Fibroblast of villous mesenchyme (primary cell): Measurements from ENCODE around the gene HPS1. TPM values are rescaled to one million over a fixed set of nuclear protein-coding genes. Genes with fewer than 3 reads are reported as not detected.
A peak's percentile ranks its signal among the peaks of the same experiment; 100 is the strongest.

Experiments
- DNase-seq: peaks from one replicate; pipeline ENCODE4 v3.0.0-alpha.2; 2010; ENCODE audit warnings: low read depth
- H3K4me3 ChIP-seq: 2 replicates; pipeline ENCODE4 v1.5.1; 2011; ENCODE audit warnings: low read depth, mild to moderate bottlenecking, low read length
- total RNA-seq: library from RNA; depleted of rRNA; stranded (reverse); fragments of >200 nt; gene quantifications from 2 replicates; pipeline ENCODE4 v1.2.3, GENCODE V29; 2012
- TF ChIP-seq, protein P1 (sequence below): IDR thresholded peaks from 2 replicates; pipeline ENCODE4 v1.5.1; 2012; ENCODE audit warnings: low read depth, mild to moderate bottlenecking, low read length; ENCODE audit not compliant: insufficient read depth

Gene HPS1
- total RNA-seq, 1 donor: 43.2 TPM

DNA sequence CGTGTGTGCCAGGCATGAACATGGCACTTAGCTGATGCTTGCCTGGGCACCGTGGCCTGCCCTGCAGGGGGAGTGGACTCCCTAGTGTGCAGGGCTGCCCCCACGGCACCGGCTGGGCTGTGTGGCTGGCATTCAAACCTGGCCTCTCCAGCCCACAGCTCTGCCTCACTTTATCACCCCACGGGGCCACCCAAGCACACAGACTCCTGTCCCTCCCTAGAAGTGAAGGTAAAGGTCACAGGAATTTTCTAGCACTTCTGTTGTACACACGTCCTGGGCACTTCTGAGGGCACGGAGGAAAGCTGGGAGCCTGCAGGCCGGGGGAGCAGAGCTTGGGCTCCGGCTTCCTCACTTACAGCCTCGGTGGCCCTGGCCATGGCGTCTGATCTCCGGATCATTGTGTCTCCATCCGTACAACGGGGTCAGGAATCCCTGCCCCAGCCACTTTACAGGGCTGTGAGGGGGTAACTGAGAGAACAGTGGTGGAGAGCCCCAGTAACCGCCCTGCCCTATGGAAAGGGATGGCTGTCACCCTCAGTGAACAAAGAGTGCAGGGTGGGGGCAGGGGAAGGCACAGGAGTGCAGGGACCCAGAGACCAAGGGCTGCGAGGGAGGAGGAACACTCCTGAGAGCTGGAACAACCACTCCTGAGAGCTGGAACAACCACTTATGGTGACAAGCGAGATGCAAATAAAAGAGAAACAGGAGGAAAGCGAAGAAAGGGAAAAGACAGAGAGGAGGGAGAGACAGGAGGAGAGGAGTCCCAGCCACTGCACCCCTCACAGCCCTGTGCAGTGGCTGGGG lies 27.9 kb downstream of the HPS1 start:
- no peak overlapping the region for H3K4me3 ChIP-seq
- TF ChIP-seq, protein P1, sequence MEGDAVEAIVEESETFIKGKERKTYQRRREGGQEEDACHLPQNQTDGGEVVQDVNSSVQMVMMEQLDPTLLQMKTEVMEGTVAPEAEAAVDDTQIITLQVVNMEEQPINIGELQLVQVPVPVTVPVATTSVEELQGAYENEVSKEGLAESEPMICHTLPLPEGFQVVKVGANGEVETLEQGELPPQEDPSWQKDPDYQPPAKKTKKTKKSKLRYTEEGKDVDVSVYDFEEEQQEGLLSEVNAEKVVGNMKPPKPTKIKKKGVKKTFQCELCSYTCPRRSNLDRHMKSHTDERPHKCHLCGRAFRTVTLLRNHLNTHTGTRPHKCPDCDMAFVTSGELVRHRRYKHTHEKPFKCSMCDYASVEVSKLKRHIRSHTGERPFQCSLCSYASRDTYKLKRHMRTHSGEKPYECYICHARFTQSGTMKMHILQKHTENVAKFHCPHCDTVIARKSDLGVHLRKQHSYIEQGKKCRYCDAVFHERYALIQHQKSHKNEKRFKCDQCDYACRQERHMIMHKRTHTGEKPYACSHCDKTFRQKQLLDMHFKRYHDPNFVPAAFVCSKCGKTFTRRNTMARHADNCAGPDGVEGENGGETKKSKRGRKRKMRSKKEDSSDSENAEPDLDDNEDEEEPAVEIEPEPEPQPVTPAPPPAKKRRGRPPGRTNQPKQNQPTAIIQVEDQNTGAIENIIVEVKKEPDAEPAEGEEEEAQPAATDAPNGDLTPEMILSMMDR: no peak
- DNase-seq: no peak

DNA sequence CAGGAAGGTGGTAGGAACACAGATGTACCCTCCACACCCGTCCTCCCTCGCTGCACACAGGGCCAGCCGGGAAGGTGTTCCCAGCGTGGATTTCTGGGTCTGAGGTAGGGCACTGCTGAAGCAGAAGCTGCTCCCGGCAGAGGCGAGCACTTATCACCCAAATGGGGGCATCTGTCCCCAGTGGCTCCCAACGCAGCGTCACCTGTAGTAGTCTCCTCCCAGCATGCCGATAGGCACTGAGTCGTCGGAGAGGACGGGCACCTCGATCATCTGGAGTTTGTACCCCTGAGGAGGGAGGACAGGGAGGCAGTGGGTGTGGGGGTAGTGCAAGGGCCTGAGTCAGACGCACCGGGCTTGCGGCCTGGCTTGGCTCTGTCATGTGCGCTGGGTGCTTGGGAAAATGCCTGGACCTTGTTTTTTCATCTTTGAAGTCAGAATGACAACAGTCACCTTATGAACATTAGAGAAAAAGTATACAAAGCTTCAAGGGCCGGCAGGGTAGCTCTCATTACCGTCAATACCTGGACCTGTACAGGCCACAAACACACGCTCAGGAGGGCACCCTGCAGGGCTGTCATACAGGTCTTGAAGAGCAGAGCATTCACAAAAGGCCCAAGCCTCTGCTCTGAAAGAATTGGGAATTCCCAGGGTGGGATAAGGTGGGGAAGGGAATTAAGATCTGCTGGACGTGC lies 28.6 kb downstream of the HPS1 start:
- TF ChIP-seq, protein P1: no peak
- DNase-seq: no peak
- no peak overlapping the region for H3K4me3 ChIP-seq

DNA sequence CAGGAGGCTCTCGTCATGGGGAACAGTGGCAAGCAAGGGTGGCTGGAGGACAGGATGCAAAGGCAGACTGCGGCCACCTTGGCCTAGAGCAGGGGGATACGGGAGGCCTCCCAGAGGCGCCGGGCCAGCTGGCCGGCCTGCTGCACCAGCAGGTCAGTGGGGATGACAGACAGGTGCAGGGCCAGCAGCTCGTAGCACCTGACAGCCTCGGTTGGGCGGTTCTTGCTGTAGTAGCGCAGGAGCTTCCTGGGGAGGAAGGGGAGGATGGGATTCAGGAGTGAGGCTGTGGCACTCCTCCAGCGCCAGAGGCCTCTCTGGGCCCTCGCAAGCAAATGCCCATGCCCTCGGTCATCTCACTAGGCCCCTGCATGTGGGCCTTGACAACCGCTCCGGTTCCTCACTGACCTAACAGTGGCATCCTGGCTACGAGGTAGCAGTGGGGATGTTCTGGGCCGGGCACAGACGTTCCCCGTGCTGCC lies 29.2 kb downstream of the HPS1 start:
- H3K4me3 ChIP-seq: no peak overlapping the region
- TF ChIP-seq, protein P1: no peak
- no peak for DNase-seq

DNA sequence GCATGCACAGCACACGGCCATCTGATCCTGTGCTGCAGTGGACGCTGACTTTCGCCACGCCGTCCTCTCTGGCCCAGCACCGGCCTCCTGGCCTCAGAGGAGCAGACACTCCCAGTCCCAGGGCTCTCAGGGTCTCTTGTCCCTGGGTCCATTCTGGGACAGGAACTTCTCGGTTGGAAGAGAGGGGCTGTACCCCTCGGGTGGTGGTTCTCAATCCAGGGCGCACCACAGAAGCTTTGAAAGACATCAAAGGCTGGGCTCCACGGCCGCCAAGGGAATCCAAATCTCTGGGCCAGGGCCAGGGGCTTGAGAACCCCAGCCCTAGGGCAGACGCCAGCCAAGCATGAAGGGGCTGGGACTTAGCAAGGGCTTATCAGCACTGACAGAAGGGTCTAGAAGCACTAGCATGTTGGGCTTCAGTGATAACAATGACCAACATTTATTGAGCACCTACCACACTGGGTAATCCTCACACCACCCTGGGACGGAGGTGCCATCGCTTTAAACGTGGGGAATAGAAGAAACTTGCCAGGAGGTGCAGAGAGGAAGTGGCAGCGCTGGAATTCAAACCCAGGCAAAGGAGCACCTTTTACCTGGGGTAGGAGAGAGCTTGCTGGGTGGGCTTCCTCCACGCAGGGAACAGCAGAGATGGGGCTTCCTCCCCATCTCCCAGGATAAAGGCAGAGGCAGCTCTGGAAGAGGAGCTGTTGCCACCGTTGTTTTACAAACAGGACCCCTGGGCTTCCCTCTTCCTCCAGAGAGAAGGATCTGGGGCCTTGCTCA lies 29.9 kb downstream of the HPS1 start:
- DNase-seq: no peak
- H3K4me3 ChIP-seq: no peak overlapping the region
- TF ChIP-seq, protein P1: no peak

DNA sequence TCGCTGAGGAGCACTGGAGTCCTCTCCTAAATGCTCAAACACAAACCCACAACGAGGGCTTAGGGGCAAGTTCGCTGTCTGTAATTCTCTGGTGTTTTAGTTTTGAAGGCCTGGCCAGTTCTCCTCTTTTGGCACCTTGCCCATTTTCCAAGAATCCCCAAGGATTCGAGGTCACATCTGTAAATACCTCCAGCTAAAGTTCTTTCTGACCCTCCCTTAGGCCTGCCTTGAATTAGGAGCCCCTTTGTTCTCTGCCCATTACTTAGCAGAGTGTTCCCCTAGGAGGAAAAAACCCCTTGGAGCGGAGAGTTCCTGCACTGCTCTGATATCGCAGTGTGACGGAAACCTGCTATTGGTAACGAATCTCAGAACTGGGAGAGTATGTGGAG lies 31.0 kb downstream of the HPS1 start:
- DNase-seq: peak; percentile 23
- H3K4me3 ChIP-seq: no peak overlapping the region
- TF ChIP-seq, protein P1: no peak

DNA sequence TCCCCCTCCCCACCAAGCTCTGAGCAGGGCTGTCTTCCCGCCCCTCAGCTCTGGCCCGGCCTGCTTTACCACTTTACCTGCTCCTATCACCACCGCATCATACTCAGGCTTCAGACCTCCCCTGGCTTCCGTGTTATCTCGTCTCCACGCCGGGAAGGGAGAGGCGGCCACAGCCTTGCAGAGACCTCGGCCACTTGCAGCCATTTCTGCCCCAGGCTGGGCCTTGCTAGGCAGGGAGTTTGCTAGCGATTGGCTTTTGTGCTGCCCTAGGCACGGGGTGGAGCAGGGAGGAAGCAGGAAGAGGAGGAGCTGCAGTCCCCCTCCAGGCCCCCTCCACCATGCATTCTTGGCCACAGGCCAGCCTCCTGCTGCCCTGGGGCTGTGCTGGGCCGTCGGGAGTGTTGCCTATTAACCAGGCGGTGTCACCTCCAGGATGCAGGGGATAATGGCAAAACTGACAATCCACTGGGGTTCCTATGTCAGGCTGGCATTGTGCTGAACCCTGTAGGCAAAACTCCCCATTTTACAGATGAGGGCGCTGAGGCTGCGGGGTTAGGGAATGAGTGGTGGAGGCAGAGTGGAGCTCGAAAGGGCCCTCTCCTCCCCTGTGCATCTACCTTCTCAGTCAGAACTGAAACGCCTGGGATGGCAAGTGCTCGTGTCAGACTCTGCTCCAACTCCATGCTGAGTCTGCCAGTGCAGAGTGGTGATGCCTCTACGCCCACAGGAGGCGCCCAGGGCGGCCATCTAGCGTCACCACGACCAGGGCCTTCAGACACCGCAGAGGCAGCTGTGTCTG lies 31.6 kb downstream of the HPS1 start, which contains the start of gene PYROXD2:
Gene PYROXD2, minus strand, starts transcription at position 251 of the 799 bp plus-strand sequence. Its CDS starts 47 bp downstream, at position 204.
- H3K4me3 ChIP-seq: peak within 1 kb of the TSS; percentile 79
- TF ChIP-seq, protein P1: no peak

More for the DNA sequence above, 31.6 kb downstream of the HPS1 start, which contains the start of gene PYROXD2:
- peak; percentile 92 for DNase-seq
